HepG2 (cell line): ENCODE measurements around the gene SHC3. TPM values are rescaled to one million over a fixed set of nuclear protein-coding genes. Genes with fewer than 3 reads are reported as not detected.

Source experiments
- ATAC-seq: fragments of 200-7000 bp; cut with Tn5 transposase; 3 replicates; pipeline ENCODE4 v1.9.1; 2020; ENCODE audit warnings: mild to moderate bottlenecking, moderate library complexity
- BruUV-seq: library from RNA; stranded (reverse); fragments of 400-500 nt; replicated peaks from 2 replicates; lab custom pipeline; 2021; lab: Mats Ljungman, UMichigan
- CTCF ChIA-PET: fragments of 300-600 bp; formaldehyde crosslinking; extraction: SDS; loops from one replicate; lab custom pipeline; 2021; ENCODE audit warnings: low total read pairs, inconsistent platforms, low intra/inter-chr PET ratio; lab: Yijun Ruan, JAX
- POLR2A ChIA-PET: fragments of 350-600 bp; sonication (Branson Sonifier 250); formaldehyde crosslinking; loops from one replicate; lab custom pipeline; 2020; ENCODE audit warnings: antibody characterized with exemption, inconsistent platforms; lab: Yijun Ruan, JAX
- DNase-seq: peaks from one replicate; pipeline ENCODE4 v3.0.0-alpha.2; 2015; ENCODE audit warnings: low spot score
- FAIRE-seq: peaks from 3 replicates; lab custom pipeline; 2011; peaks lifted over from hg19 to GRCh38; lab: Jason Lieb, UNC
- H2AFZ ChIP-seq: one replicate; pipeline ENCODE4 v1.6.1; 2011; ENCODE audit warnings: low read length, inconsistent platforms
- H3K27ac ChIP-seq: fragments of 300-600 bp; 3 replicates; pipeline ENCODE4 v1.8.0; 2011; ENCODE audit warnings: mixed run types, mild to moderate bottlenecking, mixed read lengths, low read length, inconsistent platforms; ENCODE audit not compliant: insufficient read depth; ENCODE audit errors: extremely low read length
- H3K27me3 ChIP-seq, 2 experiments: fragments of 200-600 bp in 1 of 2; 2 replicates in 1 of 2; 3 replicates in 1 of 2; pipeline versions ENCODE4 v1.6.0 to v1.8.0; 2011; ENCODE audit warnings: low read length in 2 of 2, mild to moderate bottlenecking in 2 of 2, moderate library complexity in 2 of 2, inconsistent platforms in 1 of 2; ENCODE audit not compliant: insufficient read depth in 2 of 2, control insufficient read depth in 1 of 2
- H3K36me3 ChIP-seq, 2 experiments: fragments of 200-600 bp in 1 of 2; replicated peaks in 1 of 2; 2 replicates in 1 of 2; 3 replicates in 1 of 2; pipeline versions ENCODE4 v1.5.1 to v1.8.0; 2011; ENCODE audit warnings: low read length in 2 of 2, inconsistent platforms in 1 of 2; ENCODE audit not compliant: insufficient read depth in 2 of 2, control insufficient read depth in 1 of 2
- H3K4me1 ChIP-seq: 2 replicates; pipeline ENCODE4 v1.5.1; 2012; ENCODE audit warnings: low read length, inconsistent platforms; ENCODE audit not compliant: insufficient read depth
- H3K4me2 ChIP-seq: 2 replicates; pipeline ENCODE4 v1.6.0; 2011; ENCODE audit warnings: low read depth, low read length, inconsistent platforms
- H3K4me3 ChIP-seq, 3 experiments: fragments of 200-600 bp in 1 of 3; sonication (generic), shearing (Covaris generic) in 1 of 3; replicated peaks in 1 of 3; 2 replicates each; pipeline ENCODE4 v1.5.1; 2011 to 2016; ENCODE audit warnings: low read length in 3 of 3, inconsistent platforms in 2 of 3, low read depth in 2 of 3, mild to moderate bottlenecking in 2 of 3, control low read depth in 1 of 3, mixed read lengths in 1 of 3; ENCODE audit not compliant: insufficient read depth in 1 of 3
- H3K79me2 ChIP-seq: one replicate; pipeline ENCODE4 v1.6.1; 2011; ENCODE audit warnings: low read length, inconsistent platforms; ENCODE audit not compliant: insufficient read depth
- H3K9ac ChIP-seq: 2 replicates; pipeline ENCODE4 v1.6.0; 2011; ENCODE audit warnings: mild to moderate bottlenecking, low read depth, low read length, inconsistent platforms; ENCODE audit not compliant: insufficient read depth
- H3K9me3 ChIP-seq: 2 replicates; pipeline ENCODE4 v1.5.1; 2012; ENCODE audit warnings: mild to moderate bottlenecking, low read length
- H4K20me1 ChIP-seq: 2 replicates; pipeline ENCODE4 v1.6.0; 2011; ENCODE audit warnings: inconsistent platforms, mild to moderate bottlenecking, low read length, moderate library complexity; ENCODE audit not compliant: insufficient read depth
- ARID2 ChIP-seq: sonication (generic); formaldehyde crosslinking; IDR thresholded peaks from 2 replicates; pipeline ENCODE4 v1.8.1; 2022; ENCODE audit warnings: mild to moderate bottlenecking, missing genetic modification reagents, borderline replicate concordance
- ATAD3A ChIP-seq: sonication (generic); formaldehyde crosslinking; IDR thresholded peaks from 2 replicates; pipeline ENCODE4 v1.4.0; 2020; ENCODE audit warnings: missing genetic modification reagents
- FOSL1 ChIP-seq: sonication (generic); formaldehyde crosslinking; IDR thresholded peaks from 2 replicates; pipeline ENCODE4 v1.9.0; 2021; ENCODE audit warnings: missing genetic modification reagents, borderline replicate concordance
- FOXP1 ChIP-seq, 2 experiments: fragments of 450-650 bp in 1 of 2; IDR thresholded peaks; 2 replicates each; pipeline ENCODE4 v1.6.1; 2017 to 2018; ENCODE audit warnings: antibody characterized with exemption in 1 of 2
- GATAD1 ChIP-seq: IDR thresholded peaks from 2 replicates; pipeline ENCODE4 v1.6.1; 2016; ENCODE audit warnings: missing genetic modification reagents, missing compliant biosample characterization
- JUND ChIP-seq: sonication (generic); formaldehyde crosslinking; IDR thresholded peaks from 2 replicates; pipeline ENCODE4 v1.8.0; 2022; ENCODE audit warnings: mild to moderate bottlenecking, missing genetic modification reagents
- LCORL ChIP-seq, 2 experiments: fragments of 450-650 bp in 1 of 2; sonication (generic) in 1 of 2; formaldehyde crosslinking in 1 of 2; IDR thresholded peaks; 2 replicates each; pipeline versions ENCODE4 v1.5.0 to v1.6.1; 2017 to 2020; ENCODE audit warnings: antibody characterized with exemption in 1 of 2, missing genetic modification reagents in 1 of 2
- MAX ChIP-seq: IDR thresholded peaks from 2 replicates; pipeline ENCODE4 v1.6.1; 2012; ENCODE audit warnings: inconsistent platforms
- NFE2L2 ChIP-seq: fragments of 150-350 bp; IDR thresholded peaks from 2 replicates; pipeline ENCODE4 v1.6.1; 2014; ENCODE audit warnings: low read length
- PRDM15 ChIP-seq: sonication (generic); formaldehyde crosslinking; IDR thresholded peaks from 2 replicates; pipeline ENCODE4 v1.4.0; 2020; ENCODE audit warnings: missing genetic modification reagents
- SPEN ChIP-seq: sonication (generic); formaldehyde crosslinking; IDR thresholded peaks from 2 replicates; pipeline ENCODE4 v1.5.1; 2020; ENCODE audit warnings: low read depth, mild to moderate bottlenecking, missing genetic modification reagents
- ZBTB1 ChIP-seq: sonication (generic); formaldehyde crosslinking; IDR thresholded peaks from 2 replicates; pipeline ENCODE4 v1.4.0; 2020; ENCODE audit warnings: missing genetic modification reagents, borderline replicate concordance
- ZBTB7B ChIP-seq: sonication (generic); formaldehyde crosslinking; IDR thresholded peaks from 2 replicates; pipeline ENCODE4 v1.4.0; 2020; ENCODE audit warnings: missing genetic modification reagents
- ZNF547 ChIP-seq: sonication (generic); formaldehyde crosslinking; IDR thresholded peaks from 2 replicates; pipeline ENCODE4 v1.5.1; 2020; ENCODE audit warnings: mild to moderate bottlenecking, missing genetic modification reagents
- ZNF674 ChIP-seq: sonication (generic); formaldehyde crosslinking; IDR thresholded peaks from 2 replicates; pipeline ENCODE4 v1.5.0; 2020; ENCODE audit warnings: low read depth, mild to moderate bottlenecking, missing genetic modification reagents
- ZSCAN12 ChIP-seq: sonication (generic); formaldehyde crosslinking; IDR thresholded peaks from 2 replicates; pipeline ENCODE4 v1.9.0; 2021; ENCODE audit warnings: mild to moderate bottlenecking, missing genetic modification reagents
- ZSCAN20 ChIP-seq: sonication (generic); formaldehyde crosslinking; IDR thresholded peaks from 2 replicates; pipeline ENCODE4 v1.4.0; 2020; ENCODE audit warnings: missing genetic modification reagents, mild to moderate bottlenecking, borderline replicate concordance
- WGBS: methylation state at CpG from one replicate; pipeline ENCODE4 v1.1.6; 2017; ENCODE audit warnings: low lambda C conversion rate; 5-methylcytosine and 5-hydroxymethylcytosine counted together
- in situ Hi-C: cut with HindIII; loops from 2 replicates; pipeline ENCODE4 v1.10.0; 2017; ENCODE audit warnings: low pct_unique_long_range_greater_than_20kb; ENCODE audit not compliant: extremely low pct_ligation_motif_present
- intact Hi-C: fragments of 100-400 bp; cut with micrococcal nuclease; formaldehyde crosslinking; loops from one replicate; pipeline ENCODE4 v1.10.0; 2022; ENCODE audit not compliant: unreplicated experiment
- polyA plus RNA-seq, 8 experiments: library from polyadenylated mRNA; depleted of rRNA in 3 of 8; stranded (reverse) in 7 of 8; unstranded in 1 of 8; fragments of >200 nt; fragmentation: Illumina TruSeq in 4 of 8; extraction: Trizol in 4 of 8; gene quantifications; 2 replicates each; pipeline versions ENCODE4 v1.2.1 to v1.2.3, GENCODE V29; 2011 to 2016; ENCODE audit warnings: low read depth in 4 of 8, missing spikeins in 1 of 8, mixed read lengths in 1 of 8; ENCODE audit not compliant: insufficient read depth in 1 of 8
- total RNA-seq, 5 experiments: library from RNA; depleted of rRNA; stranded (reverse); fragments of >200 nt; fragmentation: Illumina TruSeq; extraction: Trizol; gene quantifications; 2 replicates each; pipeline ENCODE4 v1.2.3, GENCODE V29; 2016; ENCODE audit warnings: low read depth in 1 of 5

SHC3 gene
- total and polyA plus RNA-seq, 2 of the 13 experiments (the other 11 are each of a cell fraction or from before 2014, with no cell fraction given), result 0.09 to 0.89 TPM

GRCh38 chr9:89006267-89006666 is 172.4 kb downstream of the SHC3 start:
- WGBS, result 4% methylated on average over 2 of the region's 2 CpGs
- TF ChIP-seq PRDM15 (CRISPR knock-in tag), result no peak
- TF ChIP-seq LCORL (IDR thresholded peaks at IDR 0.05), result 0 out of 2 replicates have a peak, but pooled peaks have one; percentile 47
- TF ChIP-seq LCORL (CRISPR knock-in tag; IDR thresholded peaks at IDR 0.05), result no peak
- no TSS peak for BruUV-seq
- ChIA-PET CTCF (no interaction called here), POLR2A (no interaction called here)
- in situ Hi-C loops (no loop called here), intact Hi-C loops (no loop called here)
- Histone ChIP-seq H3K36me3 (no peaks in the 10 kb centered on the region), H2AFZ (no peak overlapping the region), H3K4me1 (no peaks in the 10 kb centered on the region), H3K4me3 (no peak overlapping the region), H3K27me3 (peaks cover 0 to 4% of the 10 kb centered on the region in 2 experiments; a peak in 1 of 5 replicates), H3K27ac (no peak overlapping the region), H3K9me3 (no peaks in the 10 kb centered on the region), H3K4me2 (no peak overlapping the region), H4K20me1 (no peaks in the 10 kb centered on the region), H3K9ac (no peak overlapping the region), H3K79me2 (no peaks in the 10 kb centered on the region)
- FAIRE-seq (no peak), DNase-seq (no peak), ATAC-seq (no peak)

GRCh38 chr9:89005323-89005722 is 173.3 kb downstream of the SHC3 start:
- no peak overlapping the region for H3K4me3 ChIP-seq
- ATAC-seq (no peak), FAIRE-seq (no peak), DNase-seq (no peak)
- in situ Hi-C loops (no loop called here), intact Hi-C loops (no loop called here)
- peaks cover 0 to 4% of the 10 kb centered on the region in 2 experiments; a peak in 1 of 5 replicates for H3K27me3 ChIP-seq
- WGBS, result 48% methylated on average over 8 of the region's 9 CpGs
- no peak overlapping the region for H3K4me2 ChIP-seq
- no peak overlapping the region for H2AFZ ChIP-seq
- POLR2A ChIA-PET, result no interaction called here
- no peaks in the 10 kb centered on the region for H3K9me3 ChIP-seq
- H4K20me1 ChIP-seq, result no peaks in the 10 kb centered on the region
- CTCF ChIA-PET, result no interaction called here
- BruUV-seq, result no TSS peak
- H3K4me1 ChIP-seq, result no peaks in the 10 kb centered on the region
- H3K79me2 ChIP-seq, result no peaks in the 10 kb centered on the region
- no peaks in the 10 kb centered on the region for H3K36me3 ChIP-seq
- no peak overlapping the region for H3K27ac ChIP-seq
- H3K9ac ChIP-seq, result no peak overlapping the region
- TF ChIP-seq GATAD1 (CRISPR knock-in tag) (no peak), ATAD3A (CRISPR knock-in tag) (no peak), ZBTB1 (no peak), ZBTB7B (CRISPR knock-in tag) (no peak), SPEN (CRISPR knock-in tag) (no peak), NFE2L2 (no peak), MAX (no peak), ZNF674 (no peak), FOXP1 (IDR thresholded peaks at IDR 0.05) (no peak), FOXP1 (CRISPR knock-in tag; IDR thresholded peaks at IDR 0.05) (no peak), ZSCAN20 (CRISPR knock-in tag) (no peak), JUND (no peak), ARID2 (CRISPR knock-in tag) (no peak), FOSL1 (CRISPR knock-in tag) (no peak), ZNF547 (CRISPR knock-in tag) (no peak), ZSCAN12 (no peak)
